Activated CD8-positive, alpha-beta memory T cell treated with anti-CD3 and anti-CD28 coated beads for 48 hours (primary cell): Measurements from ENCODE around the gene ASCC3.
"Not testable (repeated sequence)": the region's sequence is repeated elsewhere in the genome, so short reads cannot be mapped to it uniquely, and the experiment has no call there.

ENCODE experiments used
- DNase-seq, 3 experiments: peaks; one replicate each; pipeline ENCODE4 v3.0.0-alpha.2; 2020; ENCODE audit warnings: low read depth in 2 of 3, low spot score in 2 of 3

The ASCC3 gene

DNA sequence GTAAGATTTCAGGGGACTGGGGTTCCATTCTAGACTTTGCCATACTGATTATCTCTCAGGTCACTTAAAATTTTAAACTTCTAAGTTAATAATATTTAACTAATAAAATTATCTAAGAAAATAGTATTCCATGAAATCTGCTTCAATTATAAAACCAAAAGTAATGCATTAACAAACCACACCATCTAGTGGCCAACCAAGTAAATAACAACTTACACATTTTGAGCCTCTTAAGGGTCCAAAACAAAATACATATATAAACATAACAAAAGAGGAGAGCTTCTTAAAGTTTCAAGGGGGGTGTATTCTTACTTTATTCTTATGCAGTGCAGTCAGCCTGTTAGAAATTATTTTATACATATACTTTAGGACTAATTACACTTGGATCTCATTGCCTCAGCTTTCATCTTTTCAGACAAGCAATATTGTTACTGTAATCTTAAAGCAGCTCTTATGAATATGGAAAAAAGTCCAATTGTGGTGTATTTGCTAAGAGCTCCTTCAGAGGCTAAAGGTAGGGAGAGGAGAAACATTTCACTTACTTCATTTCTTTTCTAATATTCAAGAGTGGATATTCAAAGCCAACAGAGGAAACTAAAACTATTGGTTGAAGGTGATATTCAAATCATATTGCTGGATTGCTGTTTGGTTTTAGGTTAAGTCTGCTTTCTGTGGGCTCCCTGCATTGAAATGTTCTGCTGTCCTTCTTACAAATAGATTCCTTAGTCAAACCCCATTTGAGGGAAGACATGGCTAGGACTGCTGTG is 216.7 kb downstream of the ASCC3 start:
- DNase-seq = no peak

- DNase-seq = no peak
Measured at GRCh38 chr6:100663219-100663863, 217.8 kb downstream of the ASCC3 start.

DNA sequence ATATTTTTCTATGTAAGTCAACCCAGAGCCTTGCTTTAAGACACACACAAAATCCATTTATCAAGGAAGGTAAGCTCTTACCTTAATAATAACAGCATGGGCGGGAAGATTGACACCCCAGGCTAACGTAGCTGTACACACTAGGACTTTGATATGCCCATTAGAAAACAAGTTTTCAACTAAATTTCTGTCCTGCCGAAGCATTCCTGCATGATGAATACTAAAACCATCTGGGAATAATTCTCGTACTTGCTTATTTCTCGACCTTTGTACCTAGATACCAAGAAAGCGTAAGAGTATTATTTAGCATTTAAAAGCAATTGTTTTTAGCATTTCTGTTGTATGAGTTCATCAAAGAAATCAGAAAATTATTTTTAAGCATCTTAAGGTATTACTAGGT is 218.9 kb downstream of the ASCC3 start:
- no peak for DNase-seq

DNA sequence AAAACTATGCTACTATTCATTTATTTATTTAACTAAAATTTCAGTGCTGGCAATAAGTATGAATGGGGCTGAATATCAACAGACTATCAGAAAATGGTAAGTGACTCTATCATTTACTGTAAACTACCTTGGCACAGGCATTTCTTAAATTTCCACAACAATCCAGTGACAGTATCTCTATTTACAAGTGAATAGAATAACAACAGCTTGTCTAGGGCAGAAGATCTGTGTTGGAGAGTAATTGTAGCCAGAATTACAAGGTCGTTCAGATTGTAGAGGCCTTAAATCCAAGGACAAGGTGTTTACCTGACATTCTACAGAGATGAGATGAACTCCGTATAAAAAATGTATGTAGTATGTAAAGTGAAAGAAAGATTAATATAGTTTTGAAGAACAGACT is 222.6 kb downstream of the ASCC3 start:
- DNase-seq = no peak

DNA sequence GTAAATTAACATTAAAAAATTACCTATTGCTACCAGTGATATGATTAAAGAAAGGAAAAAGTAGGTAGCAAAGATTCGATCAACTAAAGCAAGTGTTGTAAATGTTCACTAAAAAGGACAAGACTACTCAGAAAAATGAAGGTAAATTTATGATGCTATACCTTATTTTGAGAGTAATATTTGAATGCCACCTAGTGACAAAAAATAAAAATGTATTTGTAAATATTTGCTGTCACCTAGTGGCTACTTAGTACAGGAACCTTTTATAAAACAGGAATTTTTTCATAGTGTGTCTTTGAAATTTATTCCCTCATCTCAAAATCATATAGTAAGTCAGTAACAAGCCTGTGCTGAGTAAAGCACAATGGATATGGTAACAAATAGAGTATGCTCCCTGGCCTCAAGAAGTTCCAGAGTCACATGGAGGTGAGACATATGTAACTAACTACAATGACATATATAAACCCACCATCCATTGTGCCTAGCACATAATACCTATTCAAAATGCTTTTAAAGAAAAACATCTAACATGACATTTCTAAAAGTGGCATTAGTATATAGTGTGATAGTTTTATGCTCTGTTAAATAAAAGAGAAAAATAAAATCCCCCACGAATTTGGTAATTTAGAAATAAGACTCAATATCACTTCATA is 223.3 kb downstream of the ASCC3 start:
- DNase-seq = no peak

- DNase-seq = not testable (repeated sequence)
Measured at GRCh38 chr6:100641147-100641546, 240.0 kb downstream of the ASCC3 start.

DNA sequence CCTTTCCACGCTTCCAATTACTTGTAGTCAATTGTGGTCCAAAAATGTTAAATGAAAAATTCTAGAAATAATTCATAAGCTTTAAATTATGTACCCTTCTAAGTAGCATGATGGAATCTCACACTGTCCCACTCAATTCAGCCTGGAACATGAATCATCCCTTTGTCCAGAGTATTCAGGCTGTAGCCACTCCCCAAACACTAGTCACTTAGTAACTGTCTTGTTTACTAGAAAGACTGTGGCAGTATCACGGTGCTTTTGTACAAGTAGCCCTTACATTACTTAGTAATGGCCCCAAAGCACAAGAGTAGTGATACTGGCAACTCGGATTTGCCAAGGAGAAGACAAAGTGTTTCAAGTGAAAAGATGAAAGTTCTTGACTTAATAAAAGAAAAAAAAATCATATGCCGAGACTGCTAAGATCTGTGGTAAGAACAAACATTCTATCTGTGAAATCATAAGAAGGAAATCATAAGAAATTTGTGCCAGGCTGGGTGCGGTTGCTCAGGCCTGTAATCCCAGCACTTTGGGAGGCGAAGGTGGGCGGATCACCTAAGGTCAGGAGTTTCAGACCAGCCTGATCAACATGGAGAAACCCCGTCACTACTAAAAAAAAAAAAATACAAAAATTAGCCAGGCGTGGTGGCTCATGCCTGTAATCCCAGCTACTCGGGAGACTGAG is 247.9 kb downstream of the ASCC3 start:
- no peak for DNase-seq

DNA sequence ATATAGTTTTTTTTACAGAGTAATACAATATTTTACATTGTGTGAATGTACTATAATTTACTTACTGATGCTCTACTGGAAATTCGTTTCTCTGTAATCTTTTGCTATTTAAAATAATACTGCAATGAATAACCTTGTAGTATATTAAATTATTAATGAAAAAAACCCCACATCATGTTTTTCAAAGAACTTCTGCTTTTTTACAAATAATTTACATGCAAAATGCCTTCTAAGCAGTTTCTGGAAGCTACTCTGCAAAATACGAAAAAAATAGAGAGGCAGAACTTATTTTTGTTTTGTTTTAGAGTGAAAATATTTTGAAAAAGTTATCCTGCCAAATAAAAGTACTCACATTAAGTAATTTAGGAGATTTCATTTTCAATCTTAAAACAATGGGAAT is 250.6 kb downstream of the ASCC3 start:
- DNase-seq = no peak

DNA sequence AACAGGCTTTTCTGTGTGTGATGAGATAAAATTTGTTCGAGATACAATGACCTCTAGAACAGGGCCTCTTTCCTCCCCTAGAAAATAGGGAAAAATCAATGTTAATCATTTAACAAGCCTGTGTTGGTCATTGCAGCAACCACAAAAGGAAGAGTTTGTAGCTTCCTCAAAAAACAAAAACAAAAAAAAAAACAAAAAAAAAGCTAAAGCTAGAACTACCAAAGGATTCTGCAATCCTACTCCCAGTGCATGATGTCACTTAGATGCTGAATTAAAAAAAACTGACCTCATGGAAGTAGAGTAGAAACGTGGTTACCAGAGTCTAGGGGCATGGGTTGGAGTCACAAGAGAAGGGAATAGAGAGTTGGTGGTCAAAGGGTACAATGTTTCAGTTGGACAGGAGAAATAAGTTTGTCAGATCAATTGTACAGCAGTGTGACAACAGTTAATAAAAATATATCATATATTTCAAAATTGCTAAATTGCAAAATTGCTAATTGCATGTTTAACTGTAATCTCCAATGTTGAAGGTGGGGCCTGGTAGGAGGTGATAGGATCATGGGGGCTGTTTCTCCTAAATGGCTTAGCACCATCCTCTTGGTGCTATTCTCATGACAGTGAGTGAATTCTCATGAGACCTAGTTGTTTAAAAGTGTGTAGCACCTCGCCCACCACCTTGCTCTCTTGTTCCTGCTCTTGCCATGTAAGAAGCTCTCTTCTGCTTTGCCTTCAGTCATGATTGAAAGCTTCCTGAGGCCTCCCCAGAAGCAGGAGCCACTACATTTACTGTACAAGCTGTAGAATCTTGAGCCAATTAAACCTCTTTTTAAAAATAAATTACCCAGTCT is 253.0 kb downstream of the ASCC3 start:
- no peak for DNase-seq

DNA sequence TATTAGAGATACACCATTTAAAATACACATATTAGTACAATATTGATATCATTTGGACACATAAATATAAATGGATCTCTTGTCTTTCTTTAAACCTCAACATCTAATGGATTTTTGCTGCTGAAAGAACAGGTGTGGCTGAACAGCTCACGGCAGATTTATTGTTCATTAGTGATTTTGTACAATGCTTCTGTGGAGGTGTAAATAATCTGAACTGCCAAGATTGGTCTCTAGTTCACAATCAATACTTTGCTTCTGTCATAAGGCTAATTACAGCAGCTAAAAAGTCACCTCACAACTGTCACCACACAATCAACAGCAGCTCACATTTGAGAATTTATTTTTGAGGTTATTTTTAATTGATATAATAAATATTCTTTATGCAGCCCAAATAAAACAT is 254.4 kb downstream of the ASCC3 start:
- DNase-seq = no peak

DNA sequence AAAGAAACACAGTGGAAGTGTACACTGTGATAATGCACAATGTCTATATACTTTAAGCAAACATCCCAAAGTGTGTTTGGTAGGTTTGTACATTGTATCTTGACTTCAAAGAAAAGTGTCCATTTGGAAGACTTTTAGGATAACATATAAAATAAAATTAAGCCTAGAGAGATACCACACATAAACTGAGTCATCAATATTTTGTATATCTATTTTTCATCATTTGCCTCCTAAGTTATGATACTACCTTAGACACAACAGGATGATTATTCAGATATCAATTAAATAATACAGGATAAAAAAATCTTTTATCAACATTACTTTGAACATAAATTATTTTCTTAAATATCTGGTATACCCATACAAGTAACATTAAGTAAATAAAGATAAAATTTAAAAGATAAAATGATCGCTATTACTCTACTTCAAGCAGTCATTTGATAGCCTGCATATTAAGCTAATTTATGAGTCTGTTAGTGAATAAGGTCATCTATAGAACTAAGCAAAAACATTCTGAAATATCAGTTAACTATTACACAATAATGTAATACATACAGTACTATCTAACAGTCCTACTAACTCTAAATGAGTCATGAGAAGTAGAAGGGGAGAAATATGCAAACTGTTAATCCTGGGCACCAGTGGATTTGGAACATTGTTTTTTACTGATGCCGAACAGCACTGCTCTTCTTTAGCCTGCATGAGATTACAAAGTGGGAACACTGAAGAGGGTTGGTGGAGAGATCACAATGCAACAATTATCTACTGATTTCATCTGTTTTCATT is 258.0 kb downstream of the ASCC3 start:
- DNase-seq = no peak

GRCh38 chr6:100620085-100620840 is 260.9 kb downstream of the ASCC3 start:
- DNase-seq = no peak

DNA sequence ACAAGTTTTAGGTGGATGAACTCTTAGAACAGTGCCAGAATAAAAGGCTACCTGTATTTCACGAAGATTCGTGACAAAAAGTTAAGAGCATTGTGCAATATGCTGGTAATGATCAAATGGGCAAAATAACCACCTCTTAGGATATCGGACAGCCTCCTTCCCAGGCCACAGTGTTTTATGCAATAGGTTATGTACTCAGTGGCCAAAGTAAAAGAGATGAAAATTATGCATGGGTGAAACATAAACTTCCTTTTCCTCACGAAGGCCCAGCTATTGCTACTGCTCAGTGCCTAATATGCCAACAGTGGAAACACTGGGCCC is 262.8 kb downstream of the ASCC3 start:
- DNase-seq = no peak

DNA sequence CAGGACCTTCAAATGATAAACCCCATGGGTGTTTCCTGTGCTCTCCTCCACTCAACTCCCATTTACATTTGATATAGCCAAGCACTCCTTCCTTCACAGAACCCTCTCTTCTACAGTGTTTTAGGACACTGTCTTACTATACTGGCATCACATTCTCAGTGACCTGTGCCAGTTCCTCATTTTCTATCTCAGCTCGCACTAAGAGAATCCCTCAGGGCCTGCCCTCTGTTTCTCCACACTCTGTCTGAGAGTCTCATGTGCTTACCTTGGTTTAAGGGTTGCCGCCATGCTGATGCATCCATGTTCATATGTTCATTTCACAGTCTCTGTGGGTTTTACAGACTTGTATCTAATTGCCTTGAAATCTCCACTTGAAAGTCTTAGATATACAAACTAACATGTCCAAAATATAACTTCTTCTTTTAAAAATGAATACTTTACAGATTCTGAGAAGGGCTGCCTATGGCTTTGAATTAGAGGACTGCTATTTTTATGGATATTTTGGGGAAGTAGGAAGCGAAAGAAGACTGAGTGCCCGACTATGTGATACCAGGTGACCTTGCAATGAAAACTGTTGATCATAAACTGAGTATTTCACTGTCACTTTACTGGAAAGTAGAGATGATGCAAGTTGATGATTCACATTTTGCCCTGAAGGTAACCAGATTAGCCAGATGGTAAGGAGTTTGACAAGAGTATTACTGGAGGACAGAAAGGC is 263.3 kb downstream of the ASCC3 start:
- no peak for DNase-seq

- DNase-seq = no peak
Measured at GRCh38 chr6:100614933-100615332, 266.2 kb downstream of the ASCC3 start.

GRCh38 chr6:100614386-100614785 is 266.7 kb downstream of the ASCC3 start:
- DNase-seq = no peak

- no peak for DNase-seq
Measured at GRCh38 chr6:100613656-100614055, 267.5 kb downstream of the ASCC3 start.

DNA sequence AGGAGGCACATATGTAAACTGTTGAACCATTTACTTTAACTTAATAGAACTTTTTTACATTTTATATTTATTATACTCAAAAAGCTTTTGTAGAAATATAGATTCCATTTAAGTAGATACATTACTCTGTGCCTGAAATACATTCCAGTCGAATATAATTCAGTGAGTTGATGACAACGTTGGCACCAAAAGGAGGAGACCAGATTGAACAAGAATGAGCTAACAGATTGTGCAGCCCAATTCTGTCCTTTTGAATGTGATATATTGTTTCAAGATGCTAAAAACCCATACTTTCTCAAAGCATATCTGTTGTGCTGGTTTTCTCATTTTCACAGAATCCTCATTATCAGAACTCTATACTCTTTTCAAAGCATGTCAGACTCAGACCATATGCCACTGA is 269.0 kb downstream of the ASCC3 start:
- no peak for DNase-seq
